ENCODE results near the gene MYL4.

DNA sequence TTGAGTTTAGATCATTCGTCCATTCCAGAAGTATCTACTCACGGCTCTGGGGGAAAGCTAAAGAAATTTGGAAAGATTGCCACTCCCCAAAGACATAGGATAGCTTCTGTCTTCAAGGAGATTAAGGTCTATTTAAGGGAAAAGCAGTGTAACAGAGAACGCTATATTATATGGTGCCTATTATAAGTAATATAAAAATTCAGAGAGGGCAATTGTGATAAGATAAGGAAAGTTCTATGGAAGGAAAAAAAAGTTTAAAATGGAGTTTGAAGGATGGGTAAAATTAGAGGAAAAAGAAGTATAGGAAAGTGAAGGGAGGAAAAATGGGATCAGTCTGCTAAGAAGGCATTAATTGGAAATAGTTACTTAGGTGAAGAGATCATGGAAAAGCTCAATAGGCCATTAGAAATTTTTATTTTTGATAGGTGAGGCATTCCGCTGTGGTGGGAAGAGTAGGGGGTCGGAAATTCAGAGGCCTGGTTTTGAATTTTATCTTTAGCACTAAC lies 19.4 kb upstream of the MYL4 start:
- TF ChIP-seq, protein P1, sequence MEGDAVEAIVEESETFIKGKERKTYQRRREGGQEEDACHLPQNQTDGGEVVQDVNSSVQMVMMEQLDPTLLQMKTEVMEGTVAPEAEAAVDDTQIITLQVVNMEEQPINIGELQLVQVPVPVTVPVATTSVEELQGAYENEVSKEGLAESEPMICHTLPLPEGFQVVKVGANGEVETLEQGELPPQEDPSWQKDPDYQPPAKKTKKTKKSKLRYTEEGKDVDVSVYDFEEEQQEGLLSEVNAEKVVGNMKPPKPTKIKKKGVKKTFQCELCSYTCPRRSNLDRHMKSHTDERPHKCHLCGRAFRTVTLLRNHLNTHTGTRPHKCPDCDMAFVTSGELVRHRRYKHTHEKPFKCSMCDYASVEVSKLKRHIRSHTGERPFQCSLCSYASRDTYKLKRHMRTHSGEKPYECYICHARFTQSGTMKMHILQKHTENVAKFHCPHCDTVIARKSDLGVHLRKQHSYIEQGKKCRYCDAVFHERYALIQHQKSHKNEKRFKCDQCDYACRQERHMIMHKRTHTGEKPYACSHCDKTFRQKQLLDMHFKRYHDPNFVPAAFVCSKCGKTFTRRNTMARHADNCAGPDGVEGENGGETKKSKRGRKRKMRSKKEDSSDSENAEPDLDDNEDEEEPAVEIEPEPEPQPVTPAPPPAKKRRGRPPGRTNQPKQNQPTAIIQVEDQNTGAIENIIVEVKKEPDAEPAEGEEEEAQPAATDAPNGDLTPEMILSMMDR (IDR thresholded peaks at IDR 0.05) = no peak
- TF ChIP-seq POLR2AphosphoS5 (IDR thresholded peaks at IDR 0.05) = no peak
- TF ChIP-seq POLR2A (IDR thresholded peaks at IDR 0.05; ENCODE audit: low read depth) = no peak
